Calu3 (cell line): ENCODE measurements around the gene CCDC177. TPM values are rescaled to one million over a fixed set of nuclear protein-coding genes. Genes with fewer than 3 reads are reported as not detected.

Experiments used
- BruUV-seq: library from RNA; stranded (reverse); fragments of 400-500 nt; replicated peaks from 2 replicates; lab custom pipeline; 2021; lab: Mats Ljungman, UMichigan
- CTCF ChIA-PET: fragments of 300-600 bp; sonication (Branson Sonifier 250); formaldehyde crosslinking; loops from one replicate; lab custom pipeline; 2022; ENCODE audit warnings: antibody characterized with exemption; lab: Charles Lee
- DNase-seq: peaks from one replicate; pipeline ENCODE4 v3.0.0; 2022
- H3K27ac Mint-ChIP-seq: one replicate; pipeline ENCODE4 v1.8.0; 2022; ENCODE audit warnings: mixed read lengths; ENCODE audit not compliant: unreplicated experiment
- H3K27me3 Mint-ChIP-seq: one replicate; pipeline ENCODE4 v1.8.0; 2022; ENCODE audit warnings: mixed read lengths; ENCODE audit not compliant: unreplicated experiment
- H3K36me3 Mint-ChIP-seq: one replicate; pipeline ENCODE4 v1.8.0; 2022; ENCODE audit warnings: mild to moderate bottlenecking, moderate library complexity, mixed read lengths; ENCODE audit not compliant: insufficient read depth, unreplicated experiment
- H3K4me1 Mint-ChIP-seq: one replicate; pipeline ENCODE4 v1.8.0; 2022; ENCODE audit warnings: mild to moderate bottlenecking, low read depth, mixed read lengths; ENCODE audit not compliant: unreplicated experiment
- H3K4me3 Mint-ChIP-seq: one replicate; pipeline ENCODE4 v1.8.0; 2022; ENCODE audit warnings: mild to moderate bottlenecking, low read depth, moderate library complexity, mixed read lengths; ENCODE audit not compliant: unreplicated experiment
- H3K9me3 Mint-ChIP-seq: one replicate; pipeline ENCODE4 v1.8.0; 2022; ENCODE audit warnings: low read depth, mixed read lengths; ENCODE audit not compliant: unreplicated experiment
- CTCF ChIP-seq: fragments of 200-600 bp; IDR thresholded peaks from one replicate; pipeline ENCODE4 v1.8.0; 2022; ENCODE audit warnings: antibody characterized with exemption; ENCODE audit not compliant: unreplicated experiment
- intact Hi-C: fragments of 100-400 bp; cut with micrococcal nuclease; formaldehyde crosslinking; loops from one replicate; pipeline ENCODE4 v1.10.0; 2022; ENCODE audit not compliant: unreplicated experiment
- total RNA-seq: library from RNA; stranded (reverse); gene quantifications from 2 replicates; pipeline ENCODE4 v1.2.3, GENCODE V29; 2022

CCDC177 gene
- total RNA-seq, 1 experiment from 2014 or later, result not detected

- Mint-ChIP-seq H3K36me3 (peaks cover 22% of the 10 kb centered on the region), H3K27ac (no peak overlapping the region), H3K27me3 (peaks cover 86% of the 10 kb centered on the region), H3K4me1 (peaks cover 8% of the 10 kb centered on the region), H3K9me3 (no peaks in the 10 kb centered on the region), H3K4me3 (peak overlapping the region; percentile 69)
- BruUV-seq, result no TSS peak
- DNase-seq, result peak; percentile 66
- TF ChIP-seq CTCF, result no peak
- CTCF ChIA-PET, result interaction anchor here (0.6 to 1.6 kb wide), 4 partner anchors 16 to 338 kb away, joined by 3 to 4 read pairs (median 3); no protein-coding TSS in a partner anchor
- intact Hi-C loops, result loop anchor here (10.0 kb wide), 1 partner anchor 97 kb away; no protein-coding TSS in a partner anchor
Observed at GRCh38 chr14:69572030-69572840, 2.4 kb downstream of the CCDC177 start.

GRCh38 chr14:69571449-69572029 lies 3.1 kb downstream of the CCDC177 start:
- BruUV-seq, result no TSS peak
- no peak for DNase-seq
- CTCF ChIA-PET, result interaction anchor here (1.0 to 1.6 kb wide), 3 partner anchors 16 to 72 kb away, joined by 3 to 4 read pairs (median 3); no protein-coding TSS in a partner anchor
- Mint-ChIP-seq H3K4me1 (peaks cover 8% of the 10 kb centered on the region), H3K4me3 (peak overlapping the region; percentile 69), H3K9me3 (no peaks in the 10 kb centered on the region), H3K36me3 (peaks cover 22% of the 10 kb centered on the region), H3K27me3 (peaks cover 89% of the 10 kb centered on the region), H3K27ac (no peak overlapping the region)
- intact Hi-C loops, result loop anchor here (10.0 kb wide), 1 partner anchor 97 kb away; no protein-coding TSS in a partner anchor
- no peak for TF ChIP-seq CTCF

- BruUV-seq, result no TSS peak
- Mint-ChIP-seq H3K27ac (no peak overlapping the region), H3K4me3 (no peak overlapping the region), H3K4me1 (peaks cover 8% of the 10 kb centered on the region), H3K27me3 (peaks cover 89% of the 10 kb centered on the region), H3K36me3 (peaks cover 22% of the 10 kb centered on the region), H3K9me3 (no peaks in the 10 kb centered on the region)
- CTCF ChIA-PET, result interaction anchor here (1.5 kb wide), 1 partner anchor 71 kb away, joined by 3 read pairs; no protein-coding TSS in a partner anchor
- intact Hi-C loops, result loop anchor here (10.0 kb wide), 1 partner anchor 96 kb away; no protein-coding TSS in a partner anchor
- no peak for TF ChIP-seq CTCF
- no peak for DNase-seq
Observed at GRCh38 chr14:69570836-69571330, 3.8 kb downstream of the CCDC177 start.

- intact Hi-C loops, result loop anchor here (10.0 kb wide), 1 partner anchor 95 kb away; no protein-coding TSS in a partner anchor
- no TSS peak for BruUV-seq
- TF ChIP-seq CTCF, result no peak
- no peak overlapping the region for H3K27ac Mint-ChIP-seq
- peaks cover 7% of the 10 kb centered on the region for H3K4me1 Mint-ChIP-seq
- H3K4me3 Mint-ChIP-seq, result no peak overlapping the region
- CTCF ChIA-PET, result no interaction called here
- H3K9me3 Mint-ChIP-seq, result no peaks in the 10 kb centered on the region
- H3K27me3 Mint-ChIP-seq, result peaks cover 89% of the 10 kb centered on the region
- no peak for DNase-seq
- H3K36me3 Mint-ChIP-seq, result peaks cover 22% of the 10 kb centered on the region
Observed at GRCh38 chr14:69569859-69570258, 4.8 kb downstream of the CCDC177 start.
